H1 (cell line): Measurements from ENCODE around the gene C15orf62. TPM values are rescaled to one million over a fixed set of nuclear protein-coding genes. Genes with fewer than 3 reads are reported as not detected.

Experiments used
- CTCF ChIA-PET: fragments of 300-600 bp; sonication (Branson Sonifier 250); formaldehyde crosslinking; loops from one replicate; lab custom pipeline; 2021; ENCODE audit not compliant: partially characterized antibody; lab: Charles Lee
- POLR2A ChIA-PET: fragments of 300-600 bp; sonication (Branson Sonifier 250); formaldehyde crosslinking; loops from one replicate; lab custom pipeline; 2021; ENCODE audit warnings: inconsistent platforms; ENCODE audit not compliant: partially characterized antibody; lab: Charles Lee
- DNase-seq, 2 experiments: peaks; one replicate each; pipeline versions ENCODE4 v3.0.0 to v3.0.0-alpha.2; 2010 to 2022; ENCODE audit warnings: low spot score in 2 of 2, low read depth in 1 of 2, mixed read lengths in 1 of 2
- FAIRE-seq: peaks from 2 replicates; lab custom pipeline; 2011; peaks lifted over from hg19 to GRCh38; lab: Jason Lieb, UNC
- H2AFZ ChIP-seq: 2 replicates; pipeline ENCODE4 v1.8.1; 2012; ENCODE audit warnings: low read length, inconsistent platforms
- H2AK5ac ChIP-seq: 2 replicates; pipeline ENCODE4 v1.6.1; 2013; ENCODE audit warnings: low read depth, low read length
- H2BK120ac ChIP-seq: replicated peaks from 2 replicates; pipeline ENCODE3; 2013; ENCODE audit warnings: low read depth, low read length, inconsistent platforms
- H2BK12ac ChIP-seq: 2 replicates; pipeline ENCODE4 v1.6.1; 2013; ENCODE audit warnings: low read depth, low read length
- H2BK15ac ChIP-seq: 2 replicates; pipeline ENCODE4 v1.6.1; 2013; ENCODE audit warnings: low read length
- H2BK20ac ChIP-seq: 2 replicates; pipeline ENCODE4 v1.6.1; 2013; ENCODE audit warnings: low read length
- H2BK5ac ChIP-seq: 2 replicates; pipeline ENCODE4 v1.6.1; 2013; ENCODE audit warnings: low read depth, low read length
- H3K14ac ChIP-seq: 2 replicates; pipeline ENCODE4 v1.6.1; 2013; ENCODE audit warnings: inconsistent platforms; ENCODE audit not compliant: insufficient read length
- H3K18ac ChIP-seq: 2 replicates; pipeline ENCODE4 v1.6.1; 2013; ENCODE audit warnings: low read length; ENCODE audit errors: extremely low read depth
- H3K23ac ChIP-seq: 2 replicates; pipeline ENCODE4 v1.6.1; 2013; ENCODE audit warnings: inconsistent platforms; ENCODE audit not compliant: insufficient read length
- H3K23me2 ChIP-seq: 2 replicates; pipeline ENCODE4 v1.6.1; 2013; ENCODE audit warnings: low read depth, low read length
- H3K27ac ChIP-seq: 2 replicates; pipeline ENCODE4 v1.6.1; 2011; ENCODE audit warnings: low read depth, low read length, inconsistent platforms
- H3K27me3 ChIP-seq, 4 experiments: replicated peaks in 1 of 4; 1 replicate in 1 of 4; 2 replicates in 3 of 4; pipeline versions ENCODE4 v1.6.1 to v1.8.1; 2011 to 2013; ENCODE audit warnings: low read length in 3 of 4, mild to moderate bottlenecking in 3 of 4, inconsistent platforms in 2 of 4, mixed read lengths in 2 of 4, moderate library complexity in 1 of 4; ENCODE audit not compliant: control insufficient read depth in 3 of 4, insufficient read depth in 3 of 4; ENCODE audit errors: extremely low read depth in 1 of 4
- H3K36me3 ChIP-seq, 4 experiments: 2 replicates each; pipeline versions ENCODE4 v1.6.1 to v1.8.1; 2011 to 2013; ENCODE audit warnings: mild to moderate bottlenecking in 4 of 4, low read length in 3 of 4, moderate library complexity in 2 of 4, control low read depth in 1 of 4, inconsistent platforms in 1 of 4; ENCODE audit not compliant: insufficient read depth in 4 of 4, control insufficient read depth in 2 of 4
- H3K4ac ChIP-seq: replicated peaks from 2 replicates; pipeline ENCODE3; 2013; ENCODE audit warnings: low read length, low read depth, mixed read lengths, inconsistent platforms; ENCODE audit not compliant: insufficient read length
- H3K4me1 ChIP-seq, 4 experiments: replicated peaks in 1 of 4; 1 replicate in 1 of 4; 2 replicates in 3 of 4; pipeline versions ENCODE4 v1.6.1 to v1.8.1; 2011 to 2013; ENCODE audit warnings: low read length in 3 of 4, inconsistent platforms in 2 of 4, mixed read lengths in 1 of 4; ENCODE audit not compliant: insufficient read depth in 4 of 4, control insufficient read depth in 3 of 4
- H3K4me2 ChIP-seq, 2 experiments: 2 replicates each; pipeline versions ENCODE4 v1.6.1 to v1.8.1; 2011 to 2013; ENCODE audit warnings: low read depth in 2 of 2, low read length in 2 of 2, control low read depth in 1 of 2, inconsistent platforms in 1 of 2, mild to moderate bottlenecking in 1 of 2; ENCODE audit not compliant: insufficient read depth in 1 of 2
- H3K4me3 ChIP-seq, 4 experiments: fragments of 200-600, 300-600 bp in 1 of 4; sonication (generic), shearing (Covaris generic), sonication (Bioruptor Twin) in 1 of 4; 2 replicates each; pipeline versions ENCODE4 v1.5.1 to v1.8.1; 2011 to 2016; ENCODE audit warnings: low read length in 4 of 4, low read depth in 3 of 4, control low read depth in 2 of 4, inconsistent platforms in 2 of 4, mild to moderate bottlenecking in 2 of 4, mixed read lengths in 1 of 4, moderate library complexity in 1 of 4; ENCODE audit not compliant: insufficient read depth in 2 of 4; ENCODE audit errors: extremely low read depth in 1 of 4
- H3K56ac ChIP-seq: replicated peaks from 2 replicates; pipeline ENCODE3; 2013; ENCODE audit warnings: low read depth, mild to moderate bottlenecking, mixed read lengths, low read length, inconsistent platforms; ENCODE audit not compliant: insufficient read length
- H3K79me1 ChIP-seq: 2 replicates; pipeline ENCODE4 v1.6.1; 2013; ENCODE audit warnings: low read depth, low read length, control low read depth
- H3K79me2 ChIP-seq, 2 experiments: 2 replicates each; pipeline versions ENCODE4 v1.6.1 to v1.8.1; 2012 to 2013; ENCODE audit warnings: low read length in 2 of 2, mild to moderate bottlenecking in 2 of 2, inconsistent platforms in 1 of 2; ENCODE audit not compliant: insufficient read depth in 2 of 2, control insufficient read depth in 1 of 2
- H3K9ac ChIP-seq, 4 experiments: replicated peaks in 1 of 4; 1 replicate in 1 of 4; 2 replicates in 3 of 4; pipeline versions ENCODE4 v1.6.1 to v1.8.1; 2011 to 2013; ENCODE audit warnings: low read depth in 3 of 4, low read length in 3 of 4, control low read depth in 2 of 4, mild to moderate bottlenecking in 2 of 4, moderate library complexity in 2 of 4, inconsistent platforms in 1 of 4; ENCODE audit errors: extremely low read depth in 1 of 4
- H3K9me3 ChIP-seq, 2 experiments: 2 replicates each; pipeline versions ENCODE4 v1.6.1 to v1.8.1; 2012 to 2013; ENCODE audit warnings: mild to moderate bottlenecking in 2 of 2, moderate library complexity in 2 of 2, control low read depth in 1 of 2, inconsistent platforms in 1 of 2, low read depth in 1 of 2, low read length in 1 of 2, mixed read lengths in 1 of 2; ENCODE audit not compliant: insufficient read depth in 2 of 2
- H4K20me1 ChIP-seq, 2 experiments: replicated peaks in 1 of 2; 2 replicates each; pipeline versions ENCODE3 to v1.8.1; 2011 to 2013; ENCODE audit warnings: inconsistent platforms in 2 of 2, low read length in 2 of 2, mild to moderate bottlenecking in 1 of 2; ENCODE audit not compliant: insufficient read depth in 2 of 2, control insufficient read depth in 1 of 2
- H4K5ac ChIP-seq: 2 replicates; pipeline ENCODE4 v1.6.1; 2013; ENCODE audit warnings: low read length, low read depth, mixed read lengths, inconsistent platforms; ENCODE audit not compliant: insufficient read length
- H4K8ac ChIP-seq: 2 replicates; pipeline ENCODE4 v1.8.0; 2013; ENCODE audit warnings: mild to moderate bottlenecking, moderate library complexity, low read length, inconsistent platforms; ENCODE audit not compliant: insufficient read depth; ENCODE audit errors: extremely low read depth
- H4K91ac ChIP-seq: replicated peaks from 2 replicates; pipeline ENCODE3; 2013; ENCODE audit warnings: low read length, mixed read lengths, inconsistent platforms; ENCODE audit not compliant: insufficient read length
- SIX5 ChIP-seq: IDR thresholded peaks from 2 replicates; pipeline ENCODE4 v1.6.1; 2011; ENCODE audit warnings: mild to moderate bottlenecking, low read depth, low read length
- WGBS, 2 experiments: shearing (Covaris generic) in 1 of 2; methylation state at CpG; one replicate each; pipeline versions ENCODE4 v1.1.6 to v1.1.7; 2013 to 2015; ENCODE audit warnings: low lambda C conversion rate in 2 of 2, mixed read lengths in 2 of 2, inconsistent platforms in 1 of 2, low coverage in 1 of 2, missing lambda C conversion rate in 1 of 2; ENCODE audit not compliant: insufficient replicate concordance in 2 of 2, insufficient coverage in 1 of 2, insufficient read length in 1 of 2; ENCODE audit errors: extremely low coverage in 1 of 2, missing lambda C conversion rate in 1 of 2; 5-methylcytosine and 5-hydroxymethylcytosine counted together
- polyA plus RNA-seq, 7 experiments: library from polyadenylated mRNA; depleted of rRNA in 3 of 7; stranded (reverse) in 5 of 7; unstranded in 2 of 7; fragments of >200 nt in 5 of 7; fragments of 200-250 nt in 2 of 7; gene quantifications; 1 replicate in 5 of 7; 2 replicates in 1 of 7; 4 replicates in 1 of 7; pipeline versions ENCODE4 v1.2.1 to v1.2.3, GENCODE V29; 2011 to 2013; ENCODE audit warnings: missing spikeins in 2 of 7, mixed read lengths in 2 of 7
- total RNA-seq: library from RNA; stranded (reverse); fragmentation: NEBNext Ultra II Directional; extraction: Animal tissue kit (Norgen Biotek cat#: 25700); gene quantifications from 2 replicates; pipeline ENCODE4 v1.2.1, GENCODE V29; 2021
- TF ChIP-seq, protein P1 (sequence below), 3 experiments: IDR thresholded peaks; 1 replicate in 2 of 3; 2 replicates in 1 of 3; pipeline versions ENCODE4 v1.5.1 to v1.6.1; 2011; ENCODE audit warnings: low read length in 3 of 3, mild to moderate bottlenecking in 3 of 3, inconsistent platforms in 2 of 3, low read depth in 1 of 3, moderate library complexity in 1 of 3; ENCODE audit not compliant: insufficient read depth in 1 of 3; ENCODE audit errors: control extremely low read depth in 1 of 3

The C15orf62 gene
- total and polyA plus RNA-seq, 2 of the 8 experiments (the other 6 are each of a cell fraction or from before 2014, with no cell fraction given): 0.06 to 0.56 TPM

DNA sequence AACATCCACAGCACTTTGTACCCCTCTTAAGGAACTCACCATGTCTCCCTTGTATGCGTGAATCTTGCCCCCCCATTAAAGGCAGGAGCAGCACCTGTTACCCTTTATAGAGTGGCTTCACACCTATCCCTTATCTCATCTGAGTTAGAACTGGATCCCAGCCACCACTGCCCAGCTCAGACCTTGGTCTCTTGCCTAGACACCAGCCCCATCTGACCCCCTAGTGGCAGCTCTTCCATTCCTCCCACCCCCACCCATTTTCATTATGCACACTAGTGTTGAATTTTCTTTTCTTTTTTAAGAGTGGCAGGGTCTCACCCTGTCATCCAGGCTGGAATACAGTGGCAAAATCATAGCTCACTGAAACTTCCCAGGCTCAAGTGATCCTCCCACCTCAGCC is 33.9 kb downstream of the C15orf62 start:
- Histone ChIP-seq H3K9ac (no peak overlapping the region), H3K14ac (no peak overlapping the region), H2BK15ac (no peak overlapping the region), H3K4me3 (no peak overlapping the region), H2BK20ac (no peak overlapping the region), H3K27me3 (no peaks in the 10 kb centered on the region), H3K4ac (no peak overlapping the region), H2AFZ (no peak overlapping the region), H3K56ac (no peak overlapping the region), H4K8ac (no peak overlapping the region), H3K23me2 (peaks cover 9% of the 10 kb centered on the region; the same call in 1 of the 2 replicates), H3K4me2 (no peak overlapping the region), H3K4me1 (peaks cover 4 to 14% (median 6%) of the 10 kb centered on the region in 4 experiments; a peak in 6 of 7 replicates), H3K9me3 (no peaks in the 10 kb centered on the region), H3K79me2 (no peaks in the 10 kb centered on the region; a peak in 1 of 4 replicates), H4K91ac (no peak overlapping the region), H3K36me3 (no peaks in the 10 kb centered on the region), H2BK120ac (no peak overlapping the region), H2AK5ac (no peak overlapping the region), H3K79me1 (no peaks in the 10 kb centered on the region), H4K5ac (no peak overlapping the region), H4K20me1 (no peaks in the 10 kb centered on the region), H3K23ac (no peak overlapping the region), H3K18ac (no peak overlapping the region), H2BK12ac (no peak overlapping the region), H2BK5ac (no peak overlapping the region), H3K27ac (no peak overlapping the region)
- 90% methylated on average over 1 of the region's 1 CpG; no CpG with 5 or more reads in 1 of the 2 experiments for WGBS, 2 experiments
- FAIRE-seq: no peak
- TF ChIP-seq, protein P1, sequence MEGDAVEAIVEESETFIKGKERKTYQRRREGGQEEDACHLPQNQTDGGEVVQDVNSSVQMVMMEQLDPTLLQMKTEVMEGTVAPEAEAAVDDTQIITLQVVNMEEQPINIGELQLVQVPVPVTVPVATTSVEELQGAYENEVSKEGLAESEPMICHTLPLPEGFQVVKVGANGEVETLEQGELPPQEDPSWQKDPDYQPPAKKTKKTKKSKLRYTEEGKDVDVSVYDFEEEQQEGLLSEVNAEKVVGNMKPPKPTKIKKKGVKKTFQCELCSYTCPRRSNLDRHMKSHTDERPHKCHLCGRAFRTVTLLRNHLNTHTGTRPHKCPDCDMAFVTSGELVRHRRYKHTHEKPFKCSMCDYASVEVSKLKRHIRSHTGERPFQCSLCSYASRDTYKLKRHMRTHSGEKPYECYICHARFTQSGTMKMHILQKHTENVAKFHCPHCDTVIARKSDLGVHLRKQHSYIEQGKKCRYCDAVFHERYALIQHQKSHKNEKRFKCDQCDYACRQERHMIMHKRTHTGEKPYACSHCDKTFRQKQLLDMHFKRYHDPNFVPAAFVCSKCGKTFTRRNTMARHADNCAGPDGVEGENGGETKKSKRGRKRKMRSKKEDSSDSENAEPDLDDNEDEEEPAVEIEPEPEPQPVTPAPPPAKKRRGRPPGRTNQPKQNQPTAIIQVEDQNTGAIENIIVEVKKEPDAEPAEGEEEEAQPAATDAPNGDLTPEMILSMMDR (IDR thresholded peaks at IDR 0.05; ENCODE audit: control extremely low read depth in 1 of 3, insufficient read depth in 1 of 3, low read depth in 1 of 3, low read length in 3 of 3): peak in 1 of 3 experiments; percentile 2; a peak in 1 of 4 replicates
- TF ChIP-seq SIX5: no peak
- DNase-seq: no peak
- POLR2A ChIA-PET: interaction anchor here (1.2 to 1.4 kb wide), 3 partner anchors 37 to 119 kb away, joined by 3 to 5 read pairs (median 4); partner anchors contain the start of gene SPINT1
- CTCF ChIA-PET: interaction anchor here (0.6 to 3.1 kb wide), 8 partner anchors 12 to 398 kb away, joined by 3 to 14 read pairs (median 4); no protein-coding TSS in a partner anchor
